Stimulated activated CD4-positive, alpha-beta T cell treated with anti-CD3 and anti-CD28 coated beads, Interleukin-1b, Interleukin-23, amount 100 ng/mL, for 48 hours (primary cell): ENCODE results near the gene BLOC1S5.

Experiments used
- DNase-seq: peaks from one replicate; pipeline ENCODE4 v3.0.0-alpha.2; 2020

BLOC1S5 gene, protein sequence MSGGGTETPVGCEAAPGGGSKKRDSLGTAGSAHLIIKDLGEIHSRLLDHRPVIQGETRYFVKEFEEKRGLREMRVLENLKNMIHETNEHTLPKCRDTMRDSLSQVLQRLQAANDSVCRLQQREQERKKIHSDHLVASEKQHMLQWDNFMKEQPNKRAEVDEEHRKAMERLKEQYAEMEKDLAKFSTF

DNA sequence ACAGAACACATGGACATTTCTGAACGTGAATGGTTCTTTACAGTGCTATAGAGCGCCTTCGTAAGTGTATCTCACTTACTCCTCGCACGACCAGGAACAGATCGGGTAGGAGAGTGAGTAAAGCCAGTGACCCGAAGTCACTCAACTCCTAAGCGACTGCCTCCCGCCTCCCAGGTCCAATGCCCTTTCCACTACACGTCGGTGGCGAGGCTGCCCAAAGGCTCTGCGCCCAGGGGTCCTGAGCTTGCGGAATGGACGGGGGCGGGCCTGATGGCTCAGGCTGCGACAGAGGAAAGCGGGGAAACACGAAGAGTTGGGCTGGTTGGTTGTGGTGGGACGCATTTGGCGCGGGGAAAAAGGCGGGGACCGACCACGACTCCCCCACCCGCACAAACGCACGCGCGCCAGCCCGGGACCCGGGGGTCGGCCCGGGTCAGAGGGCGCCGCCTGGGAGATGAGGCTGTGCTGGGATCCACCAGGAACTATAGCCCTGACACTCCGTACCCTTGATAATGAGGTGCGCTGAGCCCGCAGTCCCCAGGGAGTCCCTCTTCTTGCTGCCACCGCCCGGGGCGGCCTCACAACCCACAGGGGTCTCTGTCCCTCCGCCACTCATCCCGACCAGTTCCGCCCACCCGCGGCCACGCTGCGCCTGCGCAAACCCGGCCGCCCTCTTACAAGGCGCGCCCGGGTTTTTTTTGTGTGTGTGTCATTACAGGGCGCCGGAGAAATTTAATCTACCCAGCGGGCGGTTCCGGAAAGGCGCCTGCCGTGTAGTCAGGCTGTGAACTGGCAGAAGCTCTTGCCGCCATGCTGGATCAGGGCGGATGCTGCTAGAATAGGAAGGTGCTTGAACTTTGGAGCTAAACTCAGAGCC lies at the start of gene BLOC1S5:
BLOC1S5 (minus strand) TSS at position 629 of the 877 bp plus-strand sequence; CDS start at position 616, 13 bp downstream.
- DNase-seq = peak; percentile 97

DNA sequence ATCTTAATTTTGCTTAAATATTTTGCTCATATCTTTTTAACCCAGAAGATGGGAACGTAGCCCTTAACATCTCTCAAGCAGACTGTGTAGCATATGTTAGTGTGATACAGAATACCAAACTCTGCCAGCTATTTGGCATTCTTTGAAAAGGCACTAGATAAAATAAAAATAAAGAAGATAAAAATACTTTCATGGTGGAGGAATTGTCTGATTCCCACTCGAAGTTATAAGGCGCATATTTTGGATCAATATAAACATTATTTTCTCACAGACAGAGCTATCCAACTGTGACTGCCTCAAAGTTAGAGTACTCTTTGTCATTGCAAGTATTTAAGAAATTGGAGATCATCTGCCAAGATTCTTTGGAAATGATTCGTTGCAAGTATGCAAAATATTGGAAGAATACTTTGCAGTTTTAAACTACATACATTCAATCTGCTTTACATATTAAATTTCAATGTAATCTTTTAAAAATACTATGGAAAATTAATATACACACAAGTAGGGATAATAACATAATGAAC lies 49.0 kb upstream of the BLOC1S5 start:
- no peak for DNase-seq

DNA sequence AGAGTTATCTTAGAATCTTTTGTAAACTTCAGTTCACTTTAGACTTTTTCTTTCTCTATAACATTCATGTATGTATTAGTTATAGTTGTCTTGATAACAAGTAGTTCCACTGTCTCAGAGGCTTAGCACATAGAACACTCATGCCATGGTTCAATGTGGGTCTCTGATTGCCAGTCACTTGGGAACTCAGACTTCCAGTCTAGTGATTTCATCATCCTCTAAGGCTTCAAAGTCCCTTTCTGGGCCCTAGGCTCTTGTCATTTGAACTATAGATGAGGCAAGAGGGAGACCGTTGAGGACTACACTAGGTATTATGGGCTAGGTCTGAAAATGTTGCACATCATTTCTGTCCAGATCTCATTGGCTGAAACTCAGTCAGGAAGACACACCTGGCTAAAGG lies 46.5 kb upstream of the BLOC1S5 start:
- DNase-seq = no peak

DNA sequence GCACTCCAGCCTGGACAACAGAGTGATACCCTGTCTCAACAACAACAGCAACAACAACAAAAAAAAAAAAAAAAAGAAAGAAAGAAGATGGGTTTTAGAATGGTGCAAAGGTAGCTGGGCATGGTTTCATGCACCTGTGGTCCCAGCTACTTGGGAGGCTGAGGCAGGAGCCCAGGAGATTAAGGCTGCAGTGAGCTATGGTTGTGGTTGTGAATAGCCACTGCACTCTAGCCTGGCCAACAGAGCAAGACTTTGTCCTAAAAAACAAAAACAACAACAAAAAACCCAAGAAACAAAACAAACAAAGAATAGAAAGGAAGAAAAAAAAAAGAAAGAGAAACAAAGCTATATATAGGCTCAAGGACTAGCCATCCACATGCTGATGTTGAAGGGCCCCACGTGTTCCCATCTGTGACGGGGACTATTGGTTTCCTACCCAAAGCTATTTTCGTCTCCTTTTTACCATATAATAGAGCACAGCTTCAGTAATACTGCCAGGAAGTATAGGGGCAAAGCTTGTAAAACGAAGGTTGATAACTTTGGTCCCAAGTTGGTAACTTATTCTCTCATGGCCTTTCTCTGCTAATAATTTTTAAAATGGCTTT lies 46.0 kb upstream of the BLOC1S5 start:
- no peak for DNase-seq

DNA sequence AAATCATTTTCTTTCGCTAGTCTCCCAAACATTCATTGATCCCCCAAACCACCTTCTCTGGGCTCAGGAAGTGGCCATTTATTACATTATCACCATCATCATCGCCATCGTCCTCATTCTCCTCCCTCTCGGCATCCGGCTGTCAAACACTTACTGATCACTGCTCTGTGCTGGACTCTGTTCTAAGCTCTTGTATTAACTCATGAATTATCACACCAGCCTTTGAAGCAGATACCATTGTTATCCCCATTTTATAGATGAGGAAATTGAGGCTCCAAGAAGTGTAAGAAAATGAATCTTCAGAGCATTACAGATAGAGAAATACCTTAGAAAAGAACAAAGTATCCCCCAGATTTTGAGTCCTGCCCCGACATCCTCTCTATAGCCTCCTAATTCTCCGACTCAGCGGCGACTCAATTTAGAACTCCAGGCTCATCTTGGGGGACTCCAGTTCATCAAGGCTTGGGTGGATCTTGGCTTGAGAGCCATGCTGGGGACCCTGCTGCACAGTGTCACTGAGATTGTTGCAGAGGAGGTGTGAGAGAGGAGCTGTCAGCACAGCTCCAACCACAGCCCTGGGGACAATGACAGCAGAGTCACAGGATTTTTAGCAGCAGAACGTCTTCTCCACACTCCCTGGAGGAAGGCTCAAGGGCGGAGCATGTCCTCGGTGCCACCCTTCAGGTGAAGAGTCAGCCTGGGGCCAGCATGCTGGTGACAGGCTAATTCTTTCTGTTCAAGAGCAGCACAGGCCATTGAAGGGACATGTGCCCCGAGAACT lies 44.8 kb upstream of the BLOC1S5 start:
- no peak for DNase-seq

DNA sequence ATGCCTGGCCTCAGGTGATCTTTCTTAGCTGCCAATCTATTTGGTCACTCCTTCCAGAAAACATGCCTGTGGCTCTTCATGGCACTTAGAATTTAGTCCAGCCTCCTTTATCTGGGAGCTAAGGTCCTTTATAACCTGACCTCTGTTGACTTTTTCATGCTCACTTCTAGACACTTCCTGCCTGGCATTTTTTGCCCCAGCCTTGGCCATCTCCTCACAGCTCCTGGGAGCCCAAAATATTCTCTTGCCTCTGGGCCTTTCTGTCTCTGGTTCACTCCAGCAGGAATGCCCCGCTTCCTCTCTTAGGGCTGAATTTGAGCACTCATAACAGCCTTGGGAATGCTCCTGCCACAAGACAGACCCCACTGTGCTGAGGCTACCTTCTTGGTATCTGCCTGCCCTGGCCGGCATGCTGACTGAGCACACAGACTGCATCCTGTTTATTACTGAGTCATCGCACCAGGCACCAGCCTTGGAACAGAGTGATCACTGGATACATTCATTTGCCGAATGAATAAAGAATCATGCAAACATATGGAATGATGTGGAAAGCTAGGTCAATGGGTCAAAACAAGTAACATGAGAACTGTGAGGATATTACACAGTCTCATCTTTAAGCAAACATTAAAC lies 44.0 kb upstream of the BLOC1S5 start:
- no peak for DNase-seq

DNA sequence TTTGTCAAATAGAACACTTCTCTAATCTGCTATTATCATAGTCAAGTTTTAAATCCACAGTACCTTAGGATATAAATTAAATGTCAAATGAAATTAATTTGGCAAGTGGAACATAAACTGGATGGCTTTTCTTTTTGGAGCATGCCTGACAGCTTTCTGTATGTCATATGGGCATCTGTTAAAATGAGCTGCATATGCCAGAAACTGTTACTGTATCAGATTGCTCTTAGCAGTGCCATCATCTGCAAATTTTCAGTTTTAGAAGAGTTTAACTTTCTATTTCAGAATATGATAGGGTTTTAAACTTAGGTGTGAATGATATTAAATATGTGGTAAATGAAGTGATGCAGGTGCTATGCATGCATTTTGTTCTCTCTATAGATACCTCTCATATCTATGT lies 41.6 kb upstream of the BLOC1S5 start:
- no peak for DNase-seq

DNA sequence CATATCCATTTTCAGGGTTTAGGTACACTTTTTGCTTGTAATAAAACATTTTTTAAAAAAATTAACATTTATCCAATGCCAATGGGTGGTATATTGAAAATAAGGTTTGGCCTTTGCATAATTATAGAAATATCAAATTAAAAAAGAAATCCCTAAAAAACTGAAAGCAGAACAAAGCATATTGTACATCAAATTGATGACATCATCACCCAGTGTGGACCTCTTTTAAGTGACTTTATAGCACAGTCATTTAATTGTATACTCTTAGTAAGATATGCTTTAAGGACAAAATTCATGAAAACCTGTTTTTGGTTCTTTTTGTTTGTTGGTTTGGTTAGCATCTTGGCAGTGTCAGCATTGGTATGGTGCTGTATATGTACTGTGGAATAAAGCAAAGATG lies 39.5 kb upstream of the BLOC1S5 start:
- no peak for DNase-seq

DNA sequence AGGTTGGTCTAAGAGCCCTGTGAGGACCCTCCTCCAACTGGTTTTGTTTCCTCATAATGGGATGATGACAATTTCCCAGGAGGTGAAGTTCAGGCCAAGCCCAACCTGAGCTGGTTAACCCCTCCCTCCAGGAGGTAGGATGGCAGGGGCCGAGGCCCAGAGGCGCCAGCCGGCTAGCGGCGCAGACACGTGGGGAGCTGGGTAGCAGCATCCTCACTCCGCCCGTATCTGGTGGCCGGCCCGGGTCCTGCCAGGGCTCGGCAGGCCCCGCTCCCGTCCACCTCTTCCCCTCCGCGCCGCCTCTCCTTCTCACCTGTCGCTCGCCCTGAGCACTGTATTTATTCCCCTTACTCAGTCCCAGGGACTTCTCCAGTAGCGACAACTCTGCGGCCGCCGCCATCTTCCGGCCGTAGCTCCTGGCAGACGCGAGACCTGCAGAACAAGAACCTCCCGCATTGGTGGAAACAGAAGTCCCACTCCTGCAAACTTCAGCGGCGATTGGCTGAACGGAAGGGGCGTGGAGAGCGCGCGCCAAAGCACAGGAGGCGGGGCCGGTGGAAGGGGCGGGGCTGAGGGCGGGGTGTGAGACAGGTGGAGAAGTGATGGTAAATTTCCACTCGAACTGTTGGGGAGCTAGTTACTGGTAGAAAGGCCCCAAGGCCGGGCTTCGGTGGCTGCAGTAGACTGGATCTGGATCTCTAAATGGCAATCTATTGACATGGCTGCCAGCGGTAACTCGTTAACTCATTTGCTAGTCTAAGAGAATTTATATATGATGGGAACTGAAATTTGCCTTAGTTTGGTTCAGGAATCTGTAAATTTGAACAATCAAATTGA lies 38.2 kb upstream of the BLOC1S5 start, which contains the start of gene EEF1E1:
EEF1E1 (minus strand) TSS at position 427 of the 837 bp plus-strand sequence; CDS start at position 400, 27 bp downstream.
- DNase-seq = peak; percentile 97

DNA sequence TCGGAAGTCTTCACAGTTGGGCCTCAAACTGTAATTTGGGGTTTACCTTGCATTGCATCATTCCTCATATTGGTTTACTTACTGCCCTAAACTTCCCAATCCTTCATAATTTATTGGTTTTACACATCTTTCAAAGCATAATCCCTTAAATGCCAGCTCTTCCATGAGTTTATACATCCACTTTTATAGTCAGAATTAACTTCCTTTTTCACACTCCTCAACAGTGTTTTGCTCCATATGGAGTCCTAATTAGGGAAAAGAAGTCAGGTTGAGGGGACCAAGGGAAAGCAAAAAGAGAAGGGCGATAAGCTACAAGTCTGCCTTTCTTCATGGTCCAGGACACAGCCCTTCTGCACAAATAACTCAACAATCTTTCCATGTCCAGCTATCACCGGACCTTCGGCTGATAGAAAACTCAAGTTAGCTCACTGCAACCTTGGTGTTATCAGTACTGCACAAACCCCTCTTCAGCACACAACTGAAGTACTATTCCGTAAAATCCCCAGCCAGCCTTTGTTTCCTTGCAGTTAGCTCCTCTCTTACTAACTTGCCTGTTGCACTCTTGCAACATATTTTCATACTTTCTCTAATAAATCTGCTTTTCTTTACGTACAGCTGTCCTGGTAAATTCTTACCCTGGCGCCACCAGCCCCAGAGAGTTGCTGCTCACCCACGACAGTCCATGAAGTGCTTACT lies 36.1 kb upstream of the BLOC1S5 start:
- DNase-seq = no peak

DNA sequence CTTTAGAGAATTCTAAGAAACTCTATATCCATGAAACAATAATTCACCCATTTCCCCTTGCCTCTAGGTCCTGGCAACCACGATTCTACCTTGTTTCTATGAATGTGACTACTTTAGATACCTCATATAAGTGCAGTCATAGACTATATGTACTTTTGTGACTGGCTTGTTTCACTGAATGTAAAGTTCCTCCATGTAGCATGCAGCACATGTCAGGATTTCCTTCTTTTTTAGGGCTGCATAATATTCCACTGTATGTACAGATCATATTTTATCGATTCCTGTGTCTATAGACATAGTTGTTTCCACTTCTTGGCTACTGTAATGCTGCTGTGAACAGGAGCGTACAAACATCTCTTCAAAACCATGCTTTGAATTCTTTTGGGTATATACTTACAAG lies 26.5 kb upstream of the BLOC1S5 start:
- no peak for DNase-seq

DNA sequence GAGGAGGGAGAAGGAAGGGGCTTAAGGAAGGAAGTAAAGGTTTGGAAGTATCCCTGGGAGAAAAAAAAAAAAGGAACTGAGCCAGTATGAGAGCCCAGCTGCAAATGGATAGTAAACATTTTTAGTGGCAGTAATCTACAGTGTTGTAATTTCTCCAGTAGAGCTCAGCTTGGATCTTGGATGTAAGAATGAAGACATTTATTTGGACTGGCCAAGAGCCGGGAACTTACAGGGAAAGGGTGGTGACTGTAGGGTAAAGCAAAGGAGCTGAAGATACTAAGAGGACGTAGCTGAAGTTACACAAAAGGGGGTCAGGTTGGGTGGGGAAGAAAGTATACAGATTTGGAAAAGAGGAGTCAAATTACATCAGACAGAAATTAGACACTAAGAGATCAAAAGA lies 24.7 kb upstream of the BLOC1S5 start:
- DNase-seq = no peak

DNA sequence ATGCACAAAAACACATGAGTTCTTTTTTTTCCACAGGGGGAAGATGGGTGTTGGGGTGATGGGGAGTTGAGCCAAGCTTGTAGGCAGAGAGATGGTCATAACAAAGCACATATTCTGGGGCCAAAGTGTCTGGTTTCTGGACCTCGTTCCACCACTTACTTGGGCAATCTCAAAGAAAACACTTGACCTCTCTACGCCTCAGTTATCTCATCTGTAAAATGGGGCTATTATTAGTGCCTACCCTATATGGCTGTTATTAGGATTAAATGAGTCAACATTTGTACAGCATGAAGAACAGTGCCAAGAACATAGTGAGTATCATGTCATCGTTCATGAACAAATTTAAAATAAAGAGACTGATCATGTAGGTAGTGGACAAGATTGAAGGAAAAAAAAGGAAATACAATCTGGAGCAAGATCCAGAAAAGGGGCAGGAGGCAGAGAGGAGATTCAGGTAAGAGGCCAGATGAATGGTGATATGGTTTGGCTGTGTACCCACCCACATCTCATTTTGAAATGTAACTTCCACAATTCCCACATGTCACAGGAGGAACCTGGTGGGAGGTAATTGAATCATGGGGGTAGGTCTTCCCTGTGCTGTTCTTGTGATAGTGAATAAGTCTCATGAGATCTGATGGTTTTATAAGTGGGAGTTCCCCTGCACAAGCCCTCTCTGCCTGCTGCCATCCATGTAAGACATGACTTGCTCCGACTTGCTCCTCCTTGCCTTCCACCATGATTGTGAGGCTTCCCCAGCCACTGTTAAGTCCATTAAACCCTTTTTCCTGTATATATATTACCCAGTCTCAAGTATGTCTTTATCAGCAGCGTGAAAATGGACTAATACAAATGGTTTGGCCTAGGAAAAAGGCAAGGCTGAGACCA lies 23.9 kb upstream of the BLOC1S5 start:
- DNase-seq = no peak

DNA sequence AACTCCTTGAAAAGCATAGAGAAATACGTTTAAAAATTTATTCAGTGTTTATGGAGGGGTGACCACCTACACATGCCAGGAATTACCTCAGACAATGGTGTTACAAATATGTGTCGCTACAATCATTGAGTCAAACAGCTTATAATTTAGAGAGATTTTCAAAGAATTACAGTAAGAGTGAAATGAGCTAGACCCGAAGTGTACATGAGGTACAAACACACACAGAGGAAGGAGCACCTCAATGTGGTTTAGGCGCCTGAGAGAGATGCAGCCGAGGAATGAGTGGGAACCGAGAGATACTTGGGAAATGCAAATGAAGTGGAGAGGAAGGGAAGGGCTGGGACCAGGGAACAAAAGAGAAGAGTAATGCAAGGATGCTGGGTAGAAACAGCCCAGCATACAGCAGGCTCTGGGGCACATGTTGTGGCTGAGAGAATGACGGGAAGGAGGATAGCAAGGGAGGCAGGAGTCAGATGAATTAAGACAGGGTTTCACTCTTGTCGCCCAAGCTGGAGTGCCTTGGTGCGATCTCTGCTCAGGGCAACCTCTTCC lies 22.6 kb upstream of the BLOC1S5 start:
- no peak for DNase-seq

DNA sequence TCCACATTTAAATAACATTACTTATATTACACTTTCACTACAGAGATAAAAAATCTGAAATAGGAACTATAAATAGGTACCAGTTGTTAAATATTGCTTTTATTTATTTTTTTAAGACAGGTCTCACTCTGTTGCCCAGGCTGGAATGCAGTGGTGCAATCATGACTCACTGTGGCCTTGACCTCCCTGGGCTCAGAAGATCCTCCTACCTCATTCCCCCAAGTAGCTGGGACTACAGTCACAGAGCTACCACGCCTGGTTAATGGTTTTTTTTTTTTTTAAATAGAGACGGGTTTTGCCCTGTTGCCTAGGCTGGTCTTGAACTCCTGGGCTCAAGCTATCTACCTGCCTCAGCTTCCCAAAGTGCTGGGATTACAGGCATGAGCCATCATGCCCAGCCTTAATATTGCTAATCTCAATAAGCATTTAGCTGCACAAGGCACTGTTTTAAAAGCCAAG lies 20.9 kb upstream of the BLOC1S5 start:
- DNase-seq = no peak

DNA sequence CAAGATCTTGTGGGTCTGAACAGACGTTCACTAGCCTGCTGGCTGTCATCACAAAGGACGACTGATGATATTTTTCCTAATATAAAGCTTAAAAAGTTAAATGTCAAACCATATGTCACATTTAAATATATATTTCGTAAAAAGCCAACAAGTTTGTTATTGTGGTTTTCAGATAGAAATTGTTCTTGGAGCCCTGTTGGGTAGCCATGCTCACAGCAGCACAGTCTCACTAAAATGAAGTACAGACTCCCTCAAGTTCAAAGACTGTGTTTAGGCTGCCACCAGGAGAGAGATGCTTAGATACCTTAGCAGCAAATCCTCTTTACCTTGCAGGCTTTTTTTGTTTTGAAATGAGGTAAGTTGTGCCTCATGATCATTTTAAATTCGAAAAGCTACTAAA lies 20.4 kb upstream of the BLOC1S5 start:
- no peak for DNase-seq

DNA sequence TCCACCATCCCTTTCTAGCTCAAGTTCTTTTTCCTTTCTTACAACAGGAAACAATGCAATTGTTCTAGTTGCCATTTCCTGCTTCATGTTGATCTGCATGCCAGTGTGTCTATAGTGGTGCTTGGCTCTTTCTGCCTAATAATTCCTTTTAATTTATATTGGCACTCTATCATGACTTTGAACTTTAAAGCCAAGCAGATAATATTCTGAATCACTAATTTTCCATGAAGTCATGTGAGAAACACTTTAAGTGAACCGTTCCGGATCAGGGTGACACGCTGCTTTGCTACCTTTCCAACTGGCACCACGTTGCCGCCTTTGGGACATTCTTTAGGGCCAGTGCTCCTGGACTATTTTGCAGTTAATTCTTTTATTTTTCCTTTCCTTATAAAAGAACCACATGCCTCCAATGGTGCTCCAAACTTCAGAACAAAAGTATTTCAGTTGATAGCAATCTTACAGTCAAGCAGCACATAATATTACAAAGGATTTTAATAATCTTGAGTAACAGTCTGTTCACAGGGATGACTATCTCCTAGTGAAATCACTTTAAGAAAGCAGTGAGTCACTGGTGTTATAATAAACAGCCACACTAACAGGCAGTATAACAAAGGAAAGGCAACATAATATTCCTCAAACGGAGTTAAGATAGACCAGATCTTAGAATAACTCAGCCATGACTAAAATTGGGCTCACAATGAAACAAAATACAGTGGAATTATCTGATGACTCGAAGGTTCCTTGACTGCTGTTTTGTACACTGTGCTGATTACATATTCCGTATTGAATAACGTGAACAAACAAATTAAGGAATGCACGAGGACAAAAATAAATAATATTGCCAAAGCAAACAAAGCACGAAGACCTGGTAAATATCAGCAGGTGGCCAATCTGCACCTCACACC lies 19.0 kb upstream of the BLOC1S5 start:
- DNase-seq = no peak

DNA sequence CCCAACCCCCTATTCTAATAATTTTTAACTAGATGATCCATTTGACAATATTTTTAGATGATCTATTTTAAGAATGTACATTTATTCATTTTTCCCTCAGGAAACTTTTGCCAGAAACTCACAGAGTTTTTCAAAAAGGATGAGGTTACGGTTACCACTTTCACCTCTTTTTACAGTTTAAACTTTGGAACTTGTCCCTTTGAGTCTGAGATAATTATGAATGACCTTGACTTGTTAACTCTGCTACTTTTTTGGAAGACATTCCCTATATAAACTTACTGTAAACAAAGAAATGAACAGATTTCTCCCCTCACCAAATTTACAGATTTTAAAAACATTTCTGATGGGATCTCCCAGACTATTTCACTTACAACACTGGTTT lies 18.4 kb upstream of the BLOC1S5 start:
- DNase-seq = no peak
